ENCODE measurements around the gene LKAAEAR1.

DNA sequence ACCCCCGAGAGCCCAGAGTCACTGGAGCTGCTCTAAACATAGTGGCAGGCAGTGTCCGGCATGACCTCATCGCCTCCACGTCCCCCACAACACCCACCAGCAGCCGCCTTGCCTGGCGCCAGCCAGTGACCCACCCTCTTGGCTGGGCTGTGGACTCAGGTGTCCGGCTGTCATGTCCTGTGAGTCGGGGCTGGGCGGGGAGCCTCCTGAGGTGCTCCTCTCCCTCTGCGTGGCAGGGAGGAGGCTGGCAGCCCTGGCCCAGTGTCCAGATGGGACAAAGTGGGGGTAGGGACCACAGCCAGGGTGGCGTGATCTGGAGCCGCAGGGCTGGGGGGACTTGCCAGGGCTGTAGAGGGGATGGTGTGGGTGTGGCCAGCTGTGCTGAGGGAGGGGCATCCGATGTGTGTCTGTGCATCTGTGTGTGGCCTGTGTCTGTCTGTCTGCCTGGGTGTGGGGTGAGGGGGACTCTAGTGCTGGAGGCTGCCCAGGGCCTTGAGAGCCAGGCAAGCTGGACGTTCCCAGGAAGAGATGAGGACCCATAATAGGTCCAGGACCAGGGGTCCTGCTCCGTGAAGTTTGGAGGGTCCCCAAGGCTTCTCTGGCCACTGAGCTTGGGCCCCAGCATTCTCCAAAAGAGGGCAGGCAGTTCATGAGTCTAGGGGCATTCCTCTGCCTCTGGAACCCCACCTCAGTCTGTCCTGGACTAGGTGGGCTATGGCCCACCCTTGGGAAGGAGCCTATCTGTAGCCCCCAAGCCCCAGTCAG, 32.5 kb downstream of the LKAAEAR1 start:
- TF ChIP-seq GATA3 (IDR thresholded peaks at IDR 0.05; ENCODE audit: low read depth, low read length), result no peak
- no peak for TF ChIP-seq GATA2 (IDR thresholded peaks at IDR 0.05; ENCODE audit: low read depth, low read length)
